MM.1S (cell line): ENCODE measurements around the gene TIMM13.

Experiments
- CTCF ChIP-seq: fragments of 300-600 bp; sonication (generic); IDR thresholded peaks from 2 replicates; pipeline ENCODE4 v1.5.1; 2016; ENCODE audit warnings: antibody characterized with exemption, low read length, mixed read lengths
- EZH2 ChIP-seq: fragments of 300-600 bp; sonication (generic); optimal IDR thresholded peaks from 2 replicates; pipeline ENCODE3; 2017; ENCODE audit warnings: low read depth, mild to moderate bottlenecking, antibody characterized with exemption, low read length, mixed read lengths

GRCh38 chr19:2376784-2377519 lies 50.4 kb downstream of the TIMM13 start:
- no peak for TF ChIP-seq CTCF
- no peak for TF ChIP-seq EZH2
